ENCODE results near the gene TBC1D22A. TPM values are rescaled to one million over a fixed set of nuclear protein-coding genes. Genes with fewer than 3 reads are reported as not detected.
A peak's percentile ranks its signal among the peaks of the same experiment; 100 is the strongest.

Gene TBC1D22A
- total RNA-seq, 1 donor from 2014 or later: 15.8 TPM

DNA sequence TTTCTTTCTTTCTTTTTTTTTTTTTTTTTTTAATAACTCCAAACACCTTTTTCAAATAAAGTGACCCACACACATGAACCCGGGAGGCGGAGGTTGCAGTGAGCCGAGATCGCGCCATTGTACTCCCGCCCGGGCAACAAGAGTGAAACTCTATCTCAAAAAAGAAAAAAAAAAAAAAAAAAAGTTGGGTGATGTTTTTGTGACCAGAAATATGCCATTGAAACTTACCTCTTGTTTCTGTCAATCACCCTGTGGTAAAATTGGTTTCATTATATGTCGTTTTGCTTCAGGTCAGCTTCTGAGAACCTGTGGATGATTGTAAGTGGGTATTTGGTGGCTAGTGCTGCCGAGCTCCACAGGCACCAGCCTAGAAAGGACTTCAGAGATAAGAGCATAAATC is 238.8 kb downstream of the TBC1D22A start:
- intact Hi-C loops (cut with micrococcal nuclease): no loop called here
- no peak for ATAC-seq
- DNase-seq: no peak

DNA sequence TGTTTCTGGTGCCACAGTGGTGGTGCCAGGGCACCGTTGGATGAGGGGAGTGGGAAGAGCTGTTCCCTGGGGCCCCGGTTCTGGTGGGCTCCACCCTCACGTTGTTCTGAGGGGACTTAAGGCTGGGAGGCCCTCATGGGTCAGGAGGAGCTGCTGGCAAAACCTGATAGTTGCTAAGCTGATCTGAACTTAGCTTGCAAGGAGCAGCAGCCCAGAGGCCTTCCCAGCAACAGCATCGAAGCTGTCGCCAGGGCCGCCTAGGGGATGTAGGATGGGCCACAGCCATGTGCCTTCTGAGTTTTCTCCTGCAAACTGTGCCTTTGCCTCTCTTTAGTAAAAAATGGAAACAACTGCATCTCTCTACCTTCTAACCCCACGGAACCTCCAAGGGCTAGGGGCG is 240.2 kb downstream of the TBC1D22A start:
- DNase-seq (no peak), ATAC-seq (no peak)
- intact Hi-C loops (cut with micrococcal nuclease): no loop called here

DNA sequence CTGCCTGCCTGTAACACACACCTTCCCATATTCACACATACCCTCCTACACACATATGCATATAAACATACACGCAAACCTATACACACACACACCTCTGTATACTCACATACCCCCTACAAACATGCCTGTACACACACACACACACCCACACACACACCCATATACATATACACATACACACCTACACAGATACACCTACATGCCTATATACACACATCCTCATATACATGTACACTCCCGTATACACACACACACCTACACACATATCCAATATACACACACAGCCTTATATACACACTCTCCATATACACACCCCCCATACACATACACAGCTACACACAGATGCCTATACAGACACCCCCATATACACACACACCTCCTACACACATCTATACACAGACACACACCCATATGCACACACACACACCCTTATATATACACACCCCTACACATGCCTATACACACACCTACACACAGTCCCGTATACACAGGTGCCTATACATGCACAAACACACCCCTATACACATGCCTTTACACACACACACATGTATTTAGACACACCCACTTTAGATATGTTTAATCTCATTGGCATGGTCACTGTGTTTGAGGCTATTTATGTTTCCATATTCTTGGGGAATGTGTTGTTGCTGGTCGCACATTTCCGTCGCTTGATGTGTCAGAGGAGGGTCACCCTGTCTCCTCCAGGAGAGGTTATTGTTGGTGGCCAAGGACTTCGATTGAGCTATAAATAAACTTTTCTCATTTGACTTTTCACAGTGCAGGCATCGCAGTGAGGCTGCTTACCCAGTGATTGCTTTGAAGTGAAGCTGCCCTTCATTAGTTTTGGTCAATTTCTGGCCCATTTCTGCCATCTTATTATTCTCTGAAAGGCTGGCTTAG is 243.3 kb downstream of the TBC1D22A start:
- no peak for DNase-seq
- intact Hi-C loops (cut with micrococcal nuclease): no loop called here
- ATAC-seq: peak; percentile 75

DNA sequence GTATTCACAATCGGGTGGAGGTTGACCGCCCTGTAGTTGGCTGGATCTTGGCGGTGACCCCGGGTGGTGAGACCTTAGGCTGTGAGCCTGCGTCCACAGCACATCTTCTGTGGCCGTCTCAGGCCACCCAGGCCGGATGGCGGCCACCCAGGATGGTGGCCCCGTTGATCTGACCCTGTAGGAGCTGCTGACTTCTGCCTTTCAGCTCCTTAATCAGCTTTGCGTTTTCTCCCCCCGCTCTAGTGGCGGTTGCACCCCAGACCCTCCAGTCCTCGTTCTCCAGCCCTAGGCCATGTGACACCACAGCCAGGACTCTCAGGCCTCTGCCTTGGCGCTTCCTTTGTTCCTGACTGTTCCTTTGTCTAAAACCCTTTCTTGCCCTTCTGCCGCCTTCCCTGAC is 244.0 kb downstream of the TBC1D22A start:
- intact Hi-C loops (cut with micrococcal nuclease): no loop called here
- DNase-seq (no peak), ATAC-seq (no peak)

DNA sequence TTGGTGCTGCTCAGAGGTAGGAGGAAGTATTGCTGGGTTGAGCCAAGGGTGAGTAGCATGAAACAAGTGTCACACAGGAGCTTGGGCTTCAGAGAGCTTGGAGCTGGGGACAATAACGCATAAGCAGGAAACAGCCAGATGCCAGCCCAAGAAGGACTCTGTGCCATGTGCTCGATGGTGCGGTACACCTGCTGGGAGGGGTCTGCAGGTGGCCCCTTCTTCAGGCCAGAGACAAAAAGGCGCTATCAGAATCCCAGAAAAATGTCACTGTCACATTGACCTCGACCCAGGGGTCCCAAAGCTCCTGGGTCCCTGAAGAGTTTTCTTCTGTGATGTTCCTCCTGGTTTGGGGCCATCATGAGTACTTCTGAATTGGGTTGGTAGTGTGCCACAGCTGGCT is 244.4 kb downstream of the TBC1D22A start:
- no peak for DNase-seq
- intact Hi-C loops (cut with micrococcal nuclease): no loop called here
- ATAC-seq: no peak

DNA sequence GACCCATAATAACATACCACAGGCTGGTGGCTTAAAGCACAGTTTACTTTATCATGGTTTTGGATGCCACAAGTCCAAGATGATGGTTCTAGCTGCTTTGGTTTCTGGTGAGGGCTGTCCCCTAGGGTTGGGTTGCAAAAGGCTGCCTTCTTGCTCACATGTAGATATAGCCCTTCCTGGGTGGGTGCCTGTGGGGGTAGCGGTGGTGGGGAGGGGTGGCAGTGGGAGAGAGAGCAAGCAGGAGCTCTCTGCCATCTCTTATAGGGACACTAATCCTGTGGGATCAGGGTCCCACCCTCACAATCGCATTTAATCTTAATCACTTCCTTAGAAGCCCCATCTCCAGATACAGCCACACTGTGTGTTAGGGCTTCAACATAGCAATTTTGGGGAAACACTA is 245.0 kb downstream of the TBC1D22A start:
- intact Hi-C loops (cut with micrococcal nuclease): no loop called here
- DNase-seq (no peak), ATAC-seq (no peak)

DNA sequence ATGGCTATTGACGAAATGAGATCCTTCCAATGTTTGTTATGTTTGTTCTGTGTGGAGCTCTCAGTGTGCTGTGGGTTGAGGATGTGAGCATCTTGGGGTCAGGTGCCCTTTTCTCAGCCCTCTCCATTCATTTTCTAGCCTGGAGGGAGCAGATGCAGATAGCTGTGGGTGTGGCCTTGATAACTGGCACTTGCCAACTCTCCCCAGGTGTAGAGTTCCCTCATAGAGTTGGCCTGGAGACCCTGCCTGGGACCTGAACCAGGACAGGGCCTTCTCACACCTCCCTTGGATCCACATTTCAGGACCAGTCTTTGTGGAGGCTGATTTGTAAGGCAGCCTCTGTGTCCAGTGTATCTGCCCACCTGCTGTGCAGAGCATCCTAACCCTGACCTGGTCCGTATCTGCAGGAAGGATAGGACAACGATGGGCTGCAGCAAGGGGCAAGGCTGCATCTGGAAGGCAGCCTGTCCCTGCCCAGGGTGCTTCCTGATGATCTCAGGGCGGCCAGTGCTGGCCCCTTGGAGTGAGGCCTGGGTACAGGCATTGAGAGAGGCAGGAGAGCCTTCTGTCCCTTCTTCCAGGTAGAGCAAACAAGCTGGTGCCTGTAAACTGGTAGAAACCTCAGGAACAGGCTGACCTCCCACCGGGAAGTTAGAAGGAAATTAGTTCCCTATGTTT is 245.9 kb downstream of the TBC1D22A start:
- ATAC-seq (no peak), DNase-seq (no peak)
- intact Hi-C loops (cut with micrococcal nuclease): no loop called here

DNA sequence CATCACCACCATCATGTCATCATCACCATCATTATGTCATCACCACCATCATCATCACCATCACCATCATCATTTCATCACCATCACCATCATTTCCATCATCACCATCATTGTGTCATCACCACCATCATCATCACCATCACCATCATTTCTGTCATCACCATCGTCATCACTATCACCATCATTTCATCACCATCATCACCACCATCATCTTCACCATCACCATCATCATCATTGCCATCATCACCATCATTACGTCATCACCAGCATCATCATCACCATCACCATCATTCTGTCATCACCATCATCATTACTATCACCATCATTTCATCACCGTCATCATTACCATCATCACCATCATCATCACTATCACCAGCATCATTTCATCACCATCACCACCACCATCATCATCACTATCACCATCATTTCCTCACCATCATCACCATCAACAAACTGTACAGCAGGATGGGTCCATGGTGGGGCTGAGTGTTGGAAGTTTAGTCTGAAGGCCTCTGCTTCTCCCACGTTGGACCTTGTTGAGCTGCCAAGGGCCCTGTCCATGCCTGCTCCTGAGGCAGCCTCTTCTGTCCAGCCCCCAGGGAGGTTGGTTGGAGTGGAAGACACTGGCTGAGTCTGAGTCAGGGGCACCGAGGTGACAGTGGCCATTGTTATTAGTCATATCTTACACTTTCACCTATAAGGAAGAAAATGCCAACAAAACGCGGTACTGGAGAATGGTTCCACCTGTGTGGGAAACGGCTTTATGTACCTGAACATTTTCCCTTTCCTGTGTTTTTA is 247.1 kb downstream of the TBC1D22A start:
- intact Hi-C loops (cut with micrococcal nuclease): no loop called here
- DNase-seq: no peak
- no peak for ATAC-seq

DNA sequence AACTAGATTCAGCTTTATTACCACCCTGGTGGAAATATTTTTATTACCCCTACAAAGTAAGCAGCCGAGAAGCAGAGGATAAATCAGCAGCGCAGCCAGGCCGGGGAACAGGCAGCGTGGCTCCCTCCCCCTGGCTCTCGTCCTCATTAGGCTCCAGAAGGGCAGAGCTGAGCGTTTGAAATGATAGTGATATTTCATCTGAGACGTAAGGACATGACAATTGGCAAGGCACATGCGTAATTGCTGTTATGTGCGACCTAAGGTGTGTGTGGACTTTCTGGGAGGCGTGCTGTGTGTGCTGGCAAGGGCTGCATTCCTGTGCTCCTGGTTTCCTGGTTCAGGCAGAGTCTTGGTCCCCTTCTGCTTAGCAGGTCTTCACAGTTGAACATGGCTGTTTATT is 247.8 kb downstream of the TBC1D22A start:
- ATAC-seq (no peak), DNase-seq (no peak)
- intact Hi-C loops (cut with micrococcal nuclease): no loop called here

DNA sequence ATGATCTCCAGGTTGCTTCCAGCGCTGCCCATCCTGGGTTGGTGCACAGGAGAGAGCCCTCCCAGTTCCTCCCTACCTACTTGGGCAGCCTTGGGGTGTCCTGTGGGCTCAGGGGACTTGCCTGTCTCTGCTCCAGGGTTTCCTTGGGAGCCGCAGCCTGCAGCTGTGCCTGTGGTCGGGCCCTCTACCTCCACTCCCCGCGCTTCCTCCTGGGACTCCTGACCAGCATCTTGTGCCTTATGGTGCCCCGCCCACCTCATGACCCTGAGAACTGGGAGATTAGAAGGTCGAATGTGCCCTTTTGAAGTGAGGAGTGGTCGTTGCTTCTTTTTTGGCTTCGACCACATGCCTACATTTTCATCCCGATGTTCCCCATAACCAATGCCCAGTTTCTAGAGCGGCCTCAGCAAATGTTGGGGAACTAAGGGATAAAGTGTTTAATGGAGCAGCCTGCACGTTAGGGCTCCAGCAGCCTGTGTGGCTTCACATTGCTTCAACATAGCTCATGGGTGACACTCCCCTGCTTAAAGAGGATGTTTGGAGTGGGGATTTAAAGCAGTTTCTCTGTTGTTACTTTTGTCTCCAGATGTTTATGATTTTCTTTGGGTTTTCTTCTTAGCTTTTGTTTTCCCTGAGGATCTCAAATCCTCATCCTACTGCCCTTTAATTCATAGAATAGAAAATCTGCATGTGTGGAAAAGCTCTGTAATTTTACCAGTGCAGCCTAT is 248.8 kb downstream of the TBC1D22A start:
- ATAC-seq (no peak), DNase-seq (no peak)
- intact Hi-C loops (cut with micrococcal nuclease): no loop called here

DNA sequence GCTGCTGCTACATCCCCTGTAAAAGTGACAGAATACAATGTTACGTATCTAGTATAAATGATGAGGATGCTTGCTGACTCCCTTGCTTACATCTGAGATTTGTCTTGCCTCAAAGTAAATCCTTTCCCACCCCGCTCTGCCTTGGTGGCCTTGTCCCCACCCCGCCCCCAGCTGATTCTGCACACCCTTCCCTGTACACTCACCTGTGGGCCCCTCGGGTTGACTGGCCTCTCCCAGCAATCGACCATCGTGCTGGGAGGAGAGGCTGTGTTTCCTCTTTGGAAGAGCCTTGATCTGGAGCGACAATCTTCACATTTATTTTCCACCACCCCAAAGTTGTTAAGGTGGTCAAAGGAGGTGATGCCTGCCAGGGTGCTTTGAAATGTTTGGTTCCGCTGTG is 249.4 kb downstream of the TBC1D22A start:
- ATAC-seq (no peak), DNase-seq (no peak)
- intact Hi-C loops (cut with micrococcal nuclease): no loop called here

DNA sequence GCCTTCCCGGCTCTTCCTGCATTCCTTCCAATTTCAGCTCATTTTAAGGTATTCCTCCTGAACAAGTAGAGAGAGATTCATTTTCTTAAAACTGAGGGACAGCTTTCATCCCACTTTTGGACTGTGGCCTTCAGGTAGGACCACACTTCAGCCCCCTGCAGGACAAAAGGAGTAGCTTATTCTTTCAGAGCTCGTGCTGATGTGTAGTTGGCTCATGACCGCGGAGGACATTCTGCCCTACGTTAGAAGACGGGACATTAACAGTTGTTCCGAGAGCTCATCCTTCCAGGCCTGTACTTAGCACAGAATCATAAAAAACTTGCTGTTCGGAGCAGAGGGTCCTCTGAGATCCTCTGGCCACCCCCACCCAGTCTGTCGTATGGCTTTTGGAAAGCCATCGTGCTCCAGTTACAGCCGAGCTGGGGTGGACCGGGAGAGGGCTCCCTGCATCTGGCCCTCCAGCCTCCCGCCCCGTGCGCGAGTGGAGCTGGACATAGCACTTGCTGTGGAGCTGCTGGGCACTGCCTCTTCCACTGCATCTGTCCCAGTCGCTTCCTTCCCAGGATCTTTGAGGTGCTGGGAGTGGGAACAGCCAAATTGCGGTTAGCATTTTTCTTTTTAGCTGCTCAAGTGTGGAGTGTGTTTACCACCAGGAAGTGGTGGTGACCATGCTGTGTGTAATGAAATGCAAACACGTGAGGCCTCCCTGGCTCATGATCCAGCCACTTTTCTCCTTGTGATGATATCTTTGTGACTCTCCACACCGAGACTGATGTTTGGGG is 250.3 kb downstream of the TBC1D22A start:
- DNase-seq: no peak
- intact Hi-C loops (cut with micrococcal nuclease): no loop called here
- ATAC-seq: no peak

DNA sequence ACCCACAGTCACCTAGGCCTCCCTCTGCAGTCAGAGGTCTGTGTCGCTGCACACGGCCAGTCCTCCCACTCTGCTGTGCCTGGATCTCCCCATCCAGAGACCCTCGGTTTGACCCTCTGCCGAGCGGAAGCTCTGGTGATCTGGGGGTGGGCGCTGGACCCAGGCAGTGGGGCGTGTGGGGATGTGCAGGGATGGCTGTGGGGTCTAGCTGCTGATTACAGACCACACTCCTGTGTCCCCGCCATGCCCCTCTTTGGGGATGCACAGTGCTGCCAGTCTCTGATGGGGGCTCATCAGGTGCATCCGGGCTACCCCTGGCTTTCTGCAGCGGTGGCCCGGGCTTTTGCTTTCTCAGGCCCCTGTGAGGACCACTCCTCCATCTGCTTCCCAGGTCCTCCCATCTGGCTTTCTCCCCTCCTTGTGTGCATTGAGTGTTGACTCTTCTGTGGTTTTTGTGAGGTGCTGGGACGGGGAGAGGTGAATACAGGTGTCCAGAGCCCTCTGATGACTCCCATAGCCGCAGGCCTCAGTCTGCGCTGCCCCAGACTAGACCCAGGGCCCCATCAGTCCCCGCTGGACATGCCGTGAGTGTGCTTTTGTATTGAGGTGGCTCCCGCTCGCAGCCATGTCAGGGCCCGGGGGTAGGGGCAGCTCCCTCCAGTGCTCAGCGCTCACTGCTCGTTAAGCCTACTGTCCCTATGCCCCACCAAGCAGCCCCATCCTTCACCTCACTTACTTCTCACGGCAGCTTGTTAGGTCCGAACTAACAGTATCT is 251.6 kb downstream of the TBC1D22A start:
- no peak for ATAC-seq
- DNase-seq: no peak
- intact Hi-C loops (cut with micrococcal nuclease): no loop called here

DNA sequence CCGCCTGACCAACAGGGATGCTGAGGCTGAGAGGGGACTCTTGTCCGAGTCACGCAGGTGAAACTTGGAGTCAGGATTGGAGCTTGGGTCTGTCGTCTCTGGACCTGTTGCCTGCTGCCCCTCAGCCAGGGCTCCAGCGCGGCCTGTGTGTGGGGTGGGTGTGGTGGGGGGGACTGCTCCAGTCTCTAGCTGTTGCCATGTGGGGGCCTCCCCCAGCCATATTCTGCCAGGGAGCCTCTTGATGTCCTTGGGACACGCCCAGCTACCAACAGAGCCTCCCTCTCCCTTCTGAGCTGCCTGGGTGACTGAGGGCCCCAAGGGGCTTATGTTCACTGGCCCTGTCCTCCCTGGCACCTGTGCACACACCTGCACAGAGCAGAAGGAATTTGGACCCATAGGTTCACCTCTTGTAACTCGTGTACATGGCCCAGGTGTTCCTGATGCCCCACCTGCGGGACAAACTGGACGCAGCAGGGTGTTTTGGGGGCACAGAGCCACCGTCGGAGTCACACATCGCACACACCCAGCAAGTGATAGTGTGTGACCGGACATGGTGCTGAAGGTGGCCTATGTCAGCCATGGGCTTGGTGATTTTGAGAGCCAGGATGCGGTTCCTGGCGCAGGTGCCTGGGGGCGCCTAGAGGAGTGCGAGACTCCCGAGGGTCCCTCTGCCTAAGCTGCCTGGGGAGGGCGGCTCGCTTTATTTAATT is 252.3 kb downstream of the TBC1D22A start:
- DNase-seq: no peak
- no peak for ATAC-seq
- intact Hi-C loops (cut with micrococcal nuclease): no loop called here

DNA sequence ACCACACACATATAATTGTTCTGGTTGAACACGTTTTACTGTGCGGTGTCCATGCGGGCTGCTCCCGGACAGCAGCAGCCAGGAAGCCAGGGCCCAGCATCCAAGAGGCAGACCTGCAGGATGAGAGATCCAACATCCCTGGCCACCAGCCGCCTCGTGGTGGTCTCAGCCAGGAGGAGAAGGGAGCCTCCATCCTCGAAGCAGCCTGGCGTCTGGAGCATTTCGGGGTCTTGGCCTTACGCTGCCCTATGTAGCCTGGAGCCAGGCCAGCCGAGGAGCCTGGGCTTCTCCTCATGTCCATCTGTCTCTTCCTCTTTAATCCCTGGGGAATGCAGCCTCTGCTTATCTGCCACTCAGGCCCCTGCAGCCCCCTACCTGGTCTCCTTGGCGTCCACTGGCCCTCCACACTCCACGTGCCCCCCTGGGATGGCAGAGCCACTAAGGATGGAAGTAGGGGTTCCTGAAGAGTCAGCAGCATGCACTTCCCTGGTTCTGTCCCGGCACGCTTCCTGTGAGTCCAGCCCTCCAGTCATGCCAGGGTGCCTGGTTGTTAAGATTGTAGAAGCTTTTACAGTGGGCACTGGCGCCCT is 253.2 kb downstream of the TBC1D22A start:
- ATAC-seq (no peak), DNase-seq (no peak)
- intact Hi-C loops (cut with micrococcal nuclease): no loop called here

DNA sequence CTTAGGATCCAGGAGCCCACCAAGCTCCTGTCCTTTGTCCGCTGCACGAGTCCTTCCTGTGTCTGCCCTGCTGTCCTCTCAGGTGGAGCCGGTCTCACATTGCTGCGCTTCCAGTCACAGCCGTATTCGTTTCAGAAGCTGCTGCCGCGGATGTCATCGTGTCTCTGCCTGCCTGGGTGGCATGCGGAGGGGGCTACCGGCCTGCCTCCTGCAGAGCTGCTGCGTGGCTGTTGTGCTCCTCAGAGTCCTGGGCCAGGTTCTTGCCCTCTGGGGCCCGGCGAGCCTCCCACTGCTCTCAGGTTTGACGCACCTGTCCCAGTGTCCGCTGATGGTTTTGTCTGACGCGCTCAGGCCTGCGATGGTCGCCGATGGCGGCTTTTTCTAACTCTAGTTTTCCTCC is 254.2 kb downstream of the TBC1D22A start:
- no peak for ATAC-seq
- no peak for DNase-seq
- intact Hi-C loops (cut with micrococcal nuclease): no loop called here

DNA sequence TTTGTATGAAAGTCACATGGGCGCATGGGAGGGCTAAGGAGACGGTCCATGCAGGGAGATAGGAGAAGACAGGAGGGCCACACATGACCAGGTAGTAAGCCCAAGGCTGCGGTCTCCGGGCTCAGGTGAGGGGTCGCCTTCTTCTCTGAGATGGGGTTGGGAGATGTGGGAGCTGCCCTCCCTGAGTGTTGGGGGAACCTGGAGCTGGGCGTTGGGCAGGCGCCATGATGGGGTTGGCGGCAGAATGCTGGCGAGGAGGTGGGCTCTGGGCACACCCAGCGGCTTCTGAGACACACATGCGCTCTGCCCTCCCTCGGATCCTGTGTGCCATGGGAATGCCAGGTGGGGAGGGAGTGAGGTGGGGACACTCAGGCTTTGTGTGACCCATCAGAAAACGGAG is 254.8 kb downstream of the TBC1D22A start:
- ATAC-seq (no peak), DNase-seq (no peak)
- intact Hi-C loops (cut with micrococcal nuclease): no loop called here
